Activated T-helper 1 cell treated with Interleukin-2 at 50 U/mL for 16 hours (primary cell): ENCODE data around the gene COMP.

Source experiments
- DNase-seq: peaks from one replicate; pipeline ENCODE4 v3.0.0-alpha.2; 2020; ENCODE audit warnings: low read depth

Gene COMP

DNA sequence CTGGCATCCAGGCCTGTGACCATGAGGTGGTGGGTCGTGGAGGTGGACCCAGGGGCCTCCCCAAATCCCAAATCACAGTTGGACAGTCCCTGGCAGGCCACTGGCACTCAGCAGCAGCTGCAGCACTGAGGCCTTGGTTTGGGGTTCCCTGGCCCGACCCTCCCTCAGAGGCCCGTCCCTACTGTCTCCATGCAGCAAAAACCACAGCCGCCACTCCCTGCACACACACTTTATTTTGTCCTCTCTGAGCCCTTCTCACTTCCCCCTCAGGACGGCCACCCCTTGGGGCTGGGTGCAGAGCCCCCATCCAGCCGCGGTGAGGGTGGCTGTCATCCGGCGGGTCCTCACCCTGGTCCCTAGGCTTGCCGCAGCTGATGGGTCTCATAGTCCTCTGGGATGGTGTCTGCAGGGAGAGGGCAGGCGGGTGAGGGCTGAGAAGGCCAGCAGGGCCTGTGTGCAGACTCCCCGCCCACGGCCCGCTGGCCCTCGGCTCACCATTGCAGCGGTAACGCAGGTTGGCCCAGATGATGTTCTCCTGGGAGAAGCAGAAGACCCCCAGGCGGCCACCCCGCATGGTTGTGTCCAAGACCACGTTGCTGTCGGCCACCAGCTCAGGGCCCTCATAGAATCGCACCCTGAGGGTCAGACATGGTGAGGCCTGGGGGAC is 8.4 kb downstream of the COMP start:
- DNase-seq, result no peak

GRCh38 chr19:18781885-18782527 is 9.1 kb downstream of the COMP start:
- no peak for DNase-seq

GRCh38 chr19:18781047-18781600 is 10.0 kb downstream of the COMP start:
- DNase-seq, result no peak

- DNase-seq, result no peak
These were observed 10.5 kb downstream of the COMP start for GRCh38 chr19:18780631-18781030.

DNA sequence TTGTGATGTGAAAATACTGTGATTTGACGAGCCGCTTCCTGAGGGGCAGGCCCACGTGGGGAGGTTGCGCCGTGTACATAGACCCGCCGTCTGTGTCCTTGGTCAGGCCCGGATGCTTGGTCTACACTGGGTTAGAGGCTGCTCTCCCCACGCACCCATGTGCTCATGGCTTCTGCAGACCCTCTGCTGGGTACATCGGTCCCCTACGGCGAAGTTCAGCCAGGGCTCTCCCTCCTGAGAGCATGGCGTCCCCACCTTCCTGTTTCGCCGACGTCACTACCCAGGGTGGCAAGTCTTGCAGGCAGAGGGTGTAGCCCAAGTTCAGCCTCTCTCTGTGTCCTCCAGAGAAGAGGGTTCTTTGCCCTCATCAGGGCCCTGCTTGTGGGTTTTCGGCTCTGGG is 11.0 kb downstream of the COMP start:
- no peak for DNase-seq

- DNase-seq, result no peak
These were observed 12.1 kb downstream of the COMP start for GRCh38 chr19:18778826-18779495.

GRCh38 chr19:18778076-18778389 is 13.1 kb downstream of the COMP start:
- DNase-seq, result no peak

DNA sequence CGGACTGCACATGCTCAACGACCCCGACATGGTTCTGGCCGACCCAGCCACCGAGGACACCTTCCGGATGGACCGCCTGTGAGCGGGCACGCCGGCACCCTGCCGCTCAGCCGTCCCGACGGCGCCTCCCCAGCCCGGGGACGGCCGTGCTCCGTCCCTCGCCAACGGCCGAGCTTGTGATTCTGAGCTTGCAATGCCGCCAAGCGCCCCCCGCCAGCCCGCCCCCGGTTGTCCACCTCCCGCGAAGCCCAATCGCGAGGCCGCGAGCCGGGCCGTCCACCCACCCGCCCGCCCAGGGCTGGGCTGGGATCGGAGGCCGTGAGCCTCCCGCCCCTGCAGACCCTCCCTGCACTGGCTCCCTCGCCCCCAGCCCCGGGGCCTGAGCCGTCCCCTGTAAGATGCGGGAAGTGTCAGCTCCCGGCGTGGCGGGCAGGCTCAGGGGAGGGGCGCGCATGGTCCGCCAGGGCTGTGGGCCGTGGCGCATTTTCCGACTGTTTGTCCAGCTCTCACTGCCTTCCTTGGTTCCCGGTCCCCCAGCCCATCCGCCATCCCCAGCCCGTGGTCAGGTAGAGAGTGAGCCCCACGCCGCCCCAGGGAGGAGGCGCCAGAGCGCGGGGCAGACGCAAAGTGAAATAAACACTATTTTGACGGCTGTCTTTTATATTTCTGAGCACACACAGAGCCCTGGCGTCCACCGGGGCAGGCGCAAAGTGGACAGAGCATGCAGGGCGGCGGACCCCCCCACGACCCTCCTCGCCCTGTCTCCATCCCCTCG is 13.6 kb downstream of the COMP start:
- no peak for DNase-seq

DNA sequence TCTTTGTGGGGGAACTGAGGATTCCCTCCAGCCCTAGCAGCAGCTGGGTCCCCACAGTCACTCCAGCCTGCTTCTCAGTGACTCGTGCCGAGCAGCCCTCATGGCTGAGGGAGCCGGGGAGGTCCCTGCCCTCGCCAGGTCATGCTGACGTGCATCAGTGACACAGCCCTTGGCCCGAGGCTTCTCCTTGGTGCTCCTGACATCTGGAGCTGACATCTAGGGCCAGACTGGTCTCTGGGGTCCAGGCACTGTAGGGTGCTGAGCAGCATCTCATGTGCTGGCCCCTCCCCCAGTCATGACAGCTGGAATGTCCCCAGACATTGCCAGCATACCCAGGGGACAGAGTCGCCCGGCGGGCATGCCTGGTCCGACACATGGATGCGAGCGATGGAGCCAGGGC is 14.4 kb downstream of the COMP start:
- DNase-seq, result no peak

DNA sequence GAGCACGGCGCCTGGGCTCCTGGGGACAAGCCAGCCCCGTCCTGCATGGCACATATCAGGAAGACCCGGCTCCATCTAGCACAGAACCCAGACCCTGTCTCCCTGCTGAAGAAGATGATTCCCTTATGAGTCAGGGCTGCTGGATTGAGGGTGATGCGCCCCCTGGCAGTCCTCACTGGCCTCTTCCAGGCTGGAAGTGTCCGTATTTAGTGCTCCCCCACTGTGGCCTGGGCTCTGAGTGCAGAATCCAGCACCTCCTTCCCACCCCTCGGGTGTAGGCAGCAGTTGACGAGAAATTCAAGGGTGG is 14.9 kb downstream of the COMP start:
- no peak for DNase-seq

DNA sequence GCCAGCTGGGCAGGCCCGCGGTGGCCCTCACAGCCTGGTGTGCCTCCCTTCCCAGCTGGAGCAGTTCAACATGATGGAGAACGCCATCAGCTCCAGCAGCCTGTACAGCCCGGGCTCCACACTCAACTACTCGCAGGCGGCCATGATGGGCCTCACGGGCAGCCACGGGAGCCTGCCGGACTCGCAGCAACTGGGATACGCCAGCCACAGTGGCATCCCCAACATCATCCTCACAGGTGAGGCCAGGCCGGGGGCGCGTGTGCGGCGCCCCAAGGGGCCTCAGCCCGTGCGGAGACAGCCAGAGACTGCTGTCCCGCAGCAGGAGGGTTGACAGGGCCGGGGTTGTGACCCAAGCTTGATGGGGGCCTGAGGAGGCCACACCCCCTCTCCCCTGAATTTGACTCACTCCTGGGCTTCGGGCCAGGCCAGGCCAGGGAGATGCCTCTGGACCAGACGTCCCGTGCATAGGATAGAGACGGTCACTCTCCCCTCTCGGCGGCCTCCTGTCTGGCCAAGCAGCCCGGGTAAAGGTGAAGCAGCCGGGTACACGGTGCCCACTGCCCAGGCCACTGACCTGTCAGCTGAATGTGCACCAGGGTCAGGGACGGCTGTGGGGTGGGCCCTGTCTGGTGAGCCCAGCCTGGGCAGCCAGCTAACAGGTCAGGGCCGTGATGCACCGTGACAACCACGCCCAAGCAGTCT is 15.4 kb downstream of the COMP start:
- DNase-seq, result no peak

DNA sequence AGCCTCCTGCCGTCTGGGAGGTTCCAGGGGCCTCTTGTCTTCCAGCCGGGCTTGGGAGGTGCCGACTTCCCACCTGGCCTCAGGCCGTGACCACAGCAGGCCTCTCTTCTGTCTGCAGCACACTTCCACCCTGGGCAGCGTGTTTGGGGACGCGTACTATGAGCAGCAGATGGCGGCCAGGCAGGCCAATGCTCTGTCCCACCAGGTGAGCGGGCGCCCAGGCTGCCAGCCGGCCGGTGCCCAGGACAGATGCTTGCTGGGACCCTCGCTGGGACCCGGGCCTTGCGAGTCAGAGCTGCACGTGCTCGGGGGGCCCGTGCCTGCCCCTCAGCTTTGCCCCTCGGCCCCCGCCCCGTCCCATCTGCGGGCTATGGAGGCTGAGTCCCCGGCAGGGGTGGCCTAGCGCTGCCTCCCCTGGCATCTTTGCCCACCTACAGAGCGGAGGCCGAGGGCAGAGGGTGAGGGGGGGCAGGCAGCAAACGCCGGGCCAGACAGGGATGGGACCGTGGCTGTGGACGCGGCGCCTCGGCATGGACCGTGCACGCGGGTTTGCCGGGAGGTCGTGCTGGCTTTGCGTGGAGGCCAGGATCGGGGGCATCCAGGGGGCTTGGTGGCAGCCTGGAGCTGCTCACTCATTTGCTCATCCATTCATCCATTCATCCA is 16.2 kb downstream of the COMP start:
- DNase-seq, result no peak

- DNase-seq, result no peak
These were observed 17.0 kb downstream of the COMP start for GRCh38 chr19:18774107-18774506.

GRCh38 chr19:18773682-18774081 is 17.4 kb downstream of the COMP start:
- no peak for DNase-seq

DNA sequence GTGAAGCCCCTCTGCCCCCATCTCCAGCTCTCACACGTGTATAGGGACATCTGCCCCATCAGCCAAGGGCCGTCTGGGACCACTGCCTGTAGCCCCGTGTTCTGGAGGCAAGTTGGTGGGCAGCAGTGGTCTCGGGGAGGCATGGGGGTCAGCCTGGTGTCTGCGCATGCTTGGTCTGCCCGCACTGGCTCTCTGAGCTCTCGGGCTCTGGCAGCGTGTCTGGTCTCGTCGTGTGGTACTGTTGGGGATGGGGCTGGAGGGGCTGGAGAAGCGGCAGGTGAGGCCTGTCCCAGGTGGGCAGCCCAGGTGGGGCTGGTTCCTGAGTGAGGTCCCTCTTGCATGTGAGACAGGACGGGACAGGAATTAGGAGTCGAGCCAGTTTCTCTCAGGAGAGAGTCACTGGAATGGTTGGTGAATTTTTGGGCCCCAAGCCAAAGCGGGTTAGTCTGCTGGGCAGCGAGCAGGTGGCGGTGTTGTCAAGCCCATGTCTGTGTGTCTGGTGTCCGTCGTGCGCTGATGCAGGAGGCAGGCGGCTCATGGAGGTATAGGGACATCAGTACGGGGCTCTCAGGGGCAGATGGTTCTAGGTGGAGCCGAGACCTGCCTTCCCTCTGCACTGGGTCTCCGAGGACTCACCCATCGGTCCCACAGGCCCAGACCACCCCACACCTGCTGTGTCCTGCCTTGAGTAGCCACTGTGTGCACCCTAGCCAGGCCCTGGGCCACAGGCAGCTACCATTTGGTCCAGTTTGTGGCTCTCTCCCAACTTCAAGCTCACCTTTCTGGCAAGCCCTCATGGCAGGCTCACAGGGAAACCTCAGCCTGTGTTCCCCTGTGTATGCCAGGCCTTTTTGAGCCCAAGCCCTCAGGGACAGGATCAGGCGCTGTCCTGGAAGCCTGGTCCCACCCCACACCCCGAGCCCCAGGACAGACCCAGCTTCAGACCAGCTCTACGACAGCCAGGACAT is 18.2 kb downstream of the COMP start:
- DNase-seq, result no peak

GRCh38 chr19:18771328-18772242 is 19.5 kb downstream of the COMP start:
- DNase-seq, result no peak

- DNase-seq, result no peak
These were observed 20.3 kb downstream of the COMP start for GRCh38 chr19:18770663-18771327.

DNA sequence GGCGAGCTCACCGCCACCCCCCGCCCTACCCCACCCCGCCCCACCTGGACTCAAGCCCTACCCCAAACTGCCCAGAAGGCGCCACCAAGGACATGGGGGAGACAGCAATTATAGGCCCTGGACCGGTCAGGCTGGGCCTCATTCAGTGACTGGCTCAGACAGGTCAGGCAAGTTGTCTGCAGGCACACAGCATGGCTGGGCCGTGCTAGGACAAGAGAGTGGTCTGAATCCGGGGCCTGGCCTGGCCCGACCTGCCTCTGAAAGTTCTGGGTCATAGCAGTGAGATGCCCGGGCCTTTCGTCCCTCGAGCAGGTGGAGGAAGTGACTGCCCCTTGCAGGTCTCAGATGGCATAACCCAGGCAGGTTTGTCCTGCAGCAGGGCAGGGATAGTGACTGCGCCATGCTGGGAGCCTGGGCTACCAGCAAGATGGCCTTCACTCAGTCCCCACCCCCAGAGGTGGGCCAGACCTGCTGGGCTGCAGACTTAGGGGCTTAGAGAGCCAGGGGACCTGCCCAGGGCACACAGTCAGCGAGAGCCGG is 21.0 kb downstream of the COMP start:
- DNase-seq, result no peak
